GM21360 (cell line): Measurements from ENCODE around the gene PTN.
"Not testable (repeated sequence)": the region's sequence is repeated elsewhere in the genome, so short reads cannot be mapped to it uniquely, and the experiment has no call there.

Experiments used
- ATAC-seq: cut with Tn5 transposase; IDR thresholded peaks from one replicate; pipeline ENCODE4 v1.9.1; 2021; ENCODE audit warnings: mild to moderate bottlenecking, moderate library complexity; ENCODE audit not compliant: unreplicated experiment

PTN gene

GRCh38 chr7:137268001-137268865, 75.3 kb downstream of the PTN start:
- not testable (repeated sequence) for ATAC-seq

- no peak for ATAC-seq
These were observed 76.8 kb downstream of the PTN start for GRCh38 chr7:137266764-137267163.

- ATAC-seq = not testable (repeated sequence)
These were observed 78.1 kb downstream of the PTN start for GRCh38 chr7:137265480-137265879.

GRCh38 chr7:137262599-137262998, 80.9 kb downstream of the PTN start:
- no peak for ATAC-seq

GRCh38 chr7:137258552-137258951, 85.0 kb downstream of the PTN start:
- ATAC-seq = no peak

GRCh38 chr7:137254766-137255165, 88.8 kb downstream of the PTN start:
- ATAC-seq = no peak

- ATAC-seq = no peak
These were observed 97.6 kb downstream of the PTN start for GRCh38 chr7:137245890-137246289.

- ATAC-seq = no peak
These were observed 98.3 kb downstream of the PTN start for GRCh38 chr7:137245186-137245585.

- ATAC-seq = no peak
These were observed 99.8 kb downstream of the PTN start for GRCh38 chr7:137243741-137244140.

GRCh38 chr7:137242616-137243015, 100.9 kb downstream of the PTN start:
- no peak for ATAC-seq

- ATAC-seq = no peak
These were observed 101.7 kb downstream of the PTN start for GRCh38 chr7:137241655-137242360.

GRCh38 chr7:137239186-137239585, 104.3 kb downstream of the PTN start:
- not testable (repeated sequence) for ATAC-seq

- ATAC-seq = no peak
These were observed 108.1 kb downstream of the PTN start for GRCh38 chr7:137235434-137235833.

GRCh38 chr7:137231167-137231566, 112.4 kb downstream of the PTN start:
- no peak for ATAC-seq

GRCh38 chr7:137221467-137221866, 122.1 kb downstream of the PTN start:
- no peak for ATAC-seq

GRCh38 chr7:137213744-137214143, 129.8 kb downstream of the PTN start:
- ATAC-seq = no peak

- ATAC-seq = no peak
These were observed 134.2 kb downstream of the PTN start for GRCh38 chr7:137209151-137209817.

GRCh38 chr7:137206770-137207169, 136.8 kb downstream of the PTN start:
- no peak for ATAC-seq

- ATAC-seq = no peak
These were observed 139.3 kb downstream of the PTN start for GRCh38 chr7:137204246-137204645.

GRCh38 chr7:137203351-137203750, 140.2 kb downstream of the PTN start:
- ATAC-seq = no peak

GRCh38 chr7:137196648-137197047, 146.9 kb downstream of the PTN start:
- no peak for ATAC-seq

GRCh38 chr7:137195996-137196395, 147.5 kb downstream of the PTN start:
- no peak for ATAC-seq
